GM18909 (cell line): ENCODE data around the gene SELPLG.
"Not testable (repeated sequence)": the region's sequence is repeated elsewhere in the genome, so short reads cannot be mapped to it uniquely, and the experiment has no call there.

Experiments used
- ATAC-seq: cut with Tn5 transposase; IDR thresholded peaks from one replicate; pipeline ENCODE4 v1.9.1; 2021; ENCODE audit warnings: mild to moderate bottlenecking; ENCODE audit not compliant: unreplicated experiment, poor library complexity

SELPLG gene

DNA sequence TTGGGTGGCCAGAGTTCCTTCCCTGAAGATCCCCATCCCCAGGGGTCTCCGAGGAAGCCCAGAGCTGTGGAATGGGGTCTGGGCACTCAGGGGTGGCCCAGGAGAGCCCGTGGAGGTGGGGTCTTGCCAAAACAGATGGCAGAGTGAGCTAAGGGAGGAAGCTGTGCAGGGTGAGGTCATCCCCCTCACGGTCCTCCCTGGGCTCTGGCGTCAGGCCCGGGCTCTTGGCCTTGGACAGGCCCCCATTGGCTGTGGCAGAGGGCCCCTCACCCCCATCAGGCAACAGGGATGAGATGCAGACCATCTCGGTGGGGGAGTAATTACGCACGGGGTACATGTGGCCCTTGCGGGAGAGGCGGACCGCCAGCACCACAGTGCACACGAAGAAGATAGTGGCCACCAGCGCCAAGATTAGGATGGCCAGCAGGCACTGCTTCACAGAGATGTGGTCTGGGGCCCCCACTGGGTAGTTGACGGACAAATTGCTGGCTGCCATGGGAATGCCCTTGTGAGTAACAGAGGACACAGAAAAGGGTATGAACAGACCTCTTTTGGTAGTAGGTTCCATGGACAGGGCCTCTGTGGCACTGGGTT lies 10.7 kb downstream of the SELPLG start:
- no peak for ATAC-seq

DNA sequence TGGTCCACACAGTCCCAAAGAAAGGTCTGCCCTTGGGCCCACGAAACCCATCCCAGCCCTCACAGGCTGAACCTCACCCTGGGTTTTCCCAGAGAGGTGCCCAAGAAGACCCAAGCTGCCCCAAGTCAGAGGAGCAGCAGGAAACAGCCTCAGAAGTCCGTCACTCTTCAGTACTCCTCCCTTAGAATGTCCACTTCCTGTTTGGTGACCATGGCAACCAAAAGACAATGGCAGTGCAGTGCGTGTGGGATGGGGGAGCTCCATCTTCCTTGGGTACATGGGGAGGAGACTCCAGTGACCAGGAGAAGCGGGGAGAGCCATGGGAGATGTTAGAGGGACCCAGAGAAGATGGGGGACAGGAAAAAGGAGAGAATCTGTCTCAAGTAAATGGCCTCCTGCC lies 11.3 kb downstream of the SELPLG start:
- ATAC-seq, result no peak

DNA sequence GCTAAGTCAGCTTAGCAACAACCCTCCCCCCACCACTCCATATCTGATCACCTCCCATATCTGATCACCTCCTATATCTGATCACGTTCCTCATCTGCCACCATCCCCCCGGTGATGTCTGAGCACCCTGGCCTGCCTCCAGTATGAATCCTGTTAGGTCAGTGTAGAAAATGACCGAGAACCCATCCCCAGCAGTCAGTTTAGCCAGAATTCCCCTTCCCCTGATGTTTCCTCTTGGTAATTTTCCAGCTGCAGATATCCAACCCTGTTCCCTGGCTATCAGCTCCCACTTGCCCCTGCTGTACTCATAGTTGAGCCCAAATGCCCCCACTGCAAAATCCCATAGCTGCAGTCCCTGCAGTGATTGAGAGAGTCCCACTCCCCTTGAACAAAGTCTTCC lies 12.5 kb downstream of the SELPLG start:
- no peak for ATAC-seq

DNA sequence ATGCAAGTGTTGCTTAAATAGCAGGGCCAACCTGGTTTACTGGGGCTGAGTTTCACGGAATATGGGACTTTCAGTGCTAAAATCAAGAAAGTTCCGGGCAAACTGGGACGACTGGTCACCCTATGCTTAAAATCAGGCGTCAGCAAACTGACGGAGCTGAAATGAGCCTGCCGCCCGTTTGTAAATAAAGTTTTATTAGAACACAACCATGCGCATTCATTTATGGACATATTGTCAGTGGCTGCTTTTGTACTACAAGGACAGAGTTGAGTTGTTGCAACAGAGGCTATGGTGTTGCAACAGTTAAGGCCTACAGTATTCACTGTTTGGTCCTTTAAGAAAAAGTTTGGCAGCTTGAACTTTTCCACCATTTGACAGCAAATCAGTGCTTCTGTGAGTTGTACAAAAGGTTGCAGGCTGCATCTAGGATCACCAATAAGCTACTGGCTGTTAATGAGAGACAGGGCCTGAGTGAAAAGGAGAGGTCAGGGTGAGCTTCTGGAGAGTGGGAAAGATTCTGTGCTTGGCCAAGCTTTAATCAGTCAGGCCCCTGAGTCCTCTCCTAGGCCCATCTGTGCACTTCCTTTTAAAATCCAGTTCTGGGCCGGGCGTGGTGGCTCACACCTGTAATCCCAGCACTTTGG lies 13.3 kb downstream of the SELPLG start:
- ATAC-seq, result no peak

DNA sequence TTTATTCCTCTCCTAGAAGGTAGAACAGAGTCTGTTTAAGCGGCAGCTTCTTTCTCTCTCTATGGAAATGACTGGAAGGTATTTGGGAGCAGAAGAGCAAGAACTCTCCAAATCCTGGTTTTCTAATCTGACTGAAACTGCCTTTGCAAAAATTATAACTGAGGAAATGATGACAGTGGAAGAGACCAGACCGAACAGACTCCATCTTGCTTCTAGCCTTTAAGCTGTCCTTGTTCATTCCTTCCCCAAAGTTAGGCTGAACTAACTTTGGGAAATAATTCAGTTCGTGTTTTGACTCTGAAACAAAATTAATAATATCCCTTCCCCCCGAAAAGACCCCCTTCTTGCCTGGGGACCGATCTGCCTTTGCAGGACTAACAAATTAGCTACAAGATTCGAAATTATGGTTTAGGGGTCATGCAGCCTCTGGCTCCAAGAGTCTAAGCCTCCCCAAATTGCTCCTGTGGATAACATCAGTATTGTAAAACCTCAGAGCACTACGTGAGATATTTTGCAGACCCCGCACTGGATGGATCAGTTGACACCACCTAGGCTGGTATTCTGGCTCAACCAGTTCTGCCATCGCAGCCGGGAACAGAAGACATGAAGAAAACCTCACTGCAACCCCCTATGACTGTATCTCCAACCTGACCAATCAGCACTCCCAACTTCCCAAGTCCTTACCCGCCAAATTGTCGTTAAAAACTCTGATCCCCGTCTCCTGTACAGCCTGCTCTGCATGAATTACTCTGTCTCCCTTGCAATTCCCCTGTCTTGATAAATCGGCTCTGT lies 14.1 kb downstream of the SELPLG start:
- no peak for ATAC-seq

DNA sequence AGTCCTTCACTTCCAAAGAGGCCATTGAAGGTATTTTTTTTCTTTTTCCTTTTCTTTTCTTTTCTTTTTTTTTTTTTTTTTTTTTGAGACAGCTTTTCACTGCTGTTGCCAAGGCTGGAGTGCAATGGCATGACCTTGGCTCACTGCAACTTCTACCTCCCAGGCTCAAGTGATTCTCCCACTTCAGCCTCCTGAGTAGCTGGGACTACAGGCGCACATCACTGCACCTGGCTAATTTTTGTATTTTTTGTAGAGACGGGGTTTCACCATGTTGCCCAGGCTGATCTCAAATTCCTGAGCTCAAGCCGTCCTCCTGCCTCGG lies 14.8 kb downstream of the SELPLG start:
- not testable (repeated sequence) for ATAC-seq

DNA sequence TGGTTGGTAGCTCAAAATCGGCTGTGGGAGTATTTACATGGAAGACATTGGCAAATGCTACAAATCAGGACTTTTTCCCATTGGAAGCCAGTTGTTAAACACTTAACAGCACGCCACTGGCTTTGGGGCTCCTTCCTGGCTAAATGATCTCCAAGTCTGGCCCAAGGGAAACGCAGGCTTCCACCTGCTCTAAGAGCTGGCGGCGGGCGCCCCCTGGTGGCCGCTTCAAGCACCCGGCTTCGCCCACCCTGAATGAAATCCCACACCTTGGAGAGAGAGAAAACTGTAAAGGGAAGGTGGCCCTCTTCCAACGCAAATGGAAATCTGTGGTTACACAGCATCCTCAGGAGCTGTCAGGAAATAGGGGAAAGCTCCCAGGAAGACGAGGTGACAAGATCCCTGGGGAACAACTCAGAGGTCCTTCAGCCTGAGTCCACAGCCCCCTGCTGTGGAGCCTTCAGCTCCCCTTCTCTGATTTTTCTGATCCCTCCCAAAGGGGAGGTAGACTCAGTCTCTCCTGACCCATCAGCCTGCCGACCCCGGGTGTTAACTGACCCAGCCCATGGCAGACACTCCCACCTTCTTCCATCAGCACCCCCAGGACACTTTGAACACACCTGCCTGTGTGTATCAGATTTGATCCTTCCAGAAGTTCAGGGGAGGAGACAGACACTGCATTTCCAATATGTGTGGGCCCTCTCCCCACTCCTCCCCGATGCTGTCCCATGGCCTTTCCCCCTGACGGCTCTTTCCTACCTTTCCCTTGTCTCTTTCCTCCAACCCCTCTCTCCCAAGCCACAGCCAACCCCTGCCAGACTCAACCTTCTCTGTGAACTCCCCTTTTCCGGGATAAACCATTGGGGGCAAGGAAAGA lies 15.4 kb downstream of the SELPLG start:
- ATAC-seq, result peak; percentile 45

DNA sequence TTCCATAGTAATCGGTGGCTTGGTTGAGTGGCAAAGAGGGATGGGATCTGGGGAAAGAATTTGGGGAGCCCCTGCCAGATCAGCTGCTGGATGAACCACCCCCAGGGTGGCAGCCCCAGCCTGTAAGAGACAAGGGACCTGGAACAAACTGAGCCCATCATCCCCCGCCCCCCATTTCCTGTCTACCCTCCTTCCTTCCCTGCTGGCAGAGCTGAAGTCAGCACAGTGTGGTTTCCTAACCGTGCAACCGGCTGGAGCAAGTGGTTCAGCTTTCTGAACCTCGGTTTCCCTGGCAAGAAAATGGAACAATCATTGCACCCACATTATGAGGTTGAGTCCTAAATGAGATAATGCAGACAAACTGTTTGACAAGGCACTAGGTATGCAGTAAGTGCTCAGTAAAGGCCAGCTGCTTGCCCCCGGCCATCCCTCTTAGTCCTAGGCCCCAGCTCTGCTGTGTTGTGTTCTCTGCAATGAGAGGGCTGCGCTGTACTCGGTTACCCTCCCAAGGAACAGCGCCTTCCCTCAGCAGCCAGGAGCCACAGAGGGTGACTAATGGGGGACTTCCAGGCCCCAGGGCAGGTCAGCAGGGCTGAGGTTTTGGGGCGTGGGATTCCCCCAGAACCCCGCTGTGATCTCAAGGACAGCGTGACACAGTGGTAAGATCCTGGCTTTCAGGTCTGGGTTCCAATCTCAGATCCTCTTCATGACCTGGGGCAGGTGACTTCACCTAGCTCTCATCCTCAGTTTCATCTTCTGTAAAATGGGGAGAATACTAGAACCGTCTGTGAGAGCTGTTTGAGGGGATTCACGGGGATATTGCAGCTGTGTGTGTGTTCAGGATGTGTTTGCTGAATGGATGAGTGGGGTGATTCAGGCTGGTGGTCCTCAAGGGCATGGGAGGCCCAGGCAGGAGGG lies 16.5 kb downstream of the SELPLG start:
- ATAC-seq, result peak; percentile 83

DNA sequence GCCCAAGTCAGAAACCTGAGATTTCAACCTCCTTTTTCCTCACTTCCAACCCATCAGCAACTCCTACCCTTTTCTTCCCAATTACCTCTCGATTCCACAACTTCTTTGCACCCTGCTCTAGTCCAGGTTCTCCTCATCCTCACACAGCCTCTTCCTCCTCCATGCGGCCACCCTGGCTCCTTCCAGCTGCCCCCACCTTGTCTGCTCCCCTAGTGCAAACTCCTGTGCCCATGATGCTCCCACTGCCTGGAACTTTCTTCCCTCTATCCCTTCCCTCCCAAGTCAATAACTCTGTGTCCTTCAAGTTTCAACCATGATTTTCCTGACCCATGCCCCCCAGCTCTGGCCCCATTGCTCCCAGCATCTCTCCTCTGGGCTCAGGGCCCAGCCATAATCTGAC lies 17.3 kb downstream of the SELPLG start:
- ATAC-seq, result no peak

DNA sequence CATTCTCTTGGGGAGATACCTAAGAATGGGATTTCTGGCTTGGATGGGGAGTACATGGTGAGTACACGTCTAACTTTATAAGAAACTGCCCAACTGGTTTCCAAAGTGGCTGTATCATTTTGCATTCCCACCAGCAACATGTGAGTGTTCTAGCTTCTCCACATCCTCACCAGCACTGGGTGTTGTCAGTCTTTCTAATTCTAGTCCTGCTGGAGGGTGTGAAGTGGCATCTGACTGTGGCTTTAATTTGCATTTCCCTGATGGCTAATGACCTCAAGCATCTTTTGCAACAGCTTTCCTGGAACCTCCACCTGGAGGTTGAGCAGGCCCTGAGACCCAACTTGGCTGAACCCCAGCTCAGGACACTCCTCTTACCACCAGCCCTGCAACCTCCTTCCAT lies 17.8 kb downstream of the SELPLG start:
- no peak for ATAC-seq

DNA sequence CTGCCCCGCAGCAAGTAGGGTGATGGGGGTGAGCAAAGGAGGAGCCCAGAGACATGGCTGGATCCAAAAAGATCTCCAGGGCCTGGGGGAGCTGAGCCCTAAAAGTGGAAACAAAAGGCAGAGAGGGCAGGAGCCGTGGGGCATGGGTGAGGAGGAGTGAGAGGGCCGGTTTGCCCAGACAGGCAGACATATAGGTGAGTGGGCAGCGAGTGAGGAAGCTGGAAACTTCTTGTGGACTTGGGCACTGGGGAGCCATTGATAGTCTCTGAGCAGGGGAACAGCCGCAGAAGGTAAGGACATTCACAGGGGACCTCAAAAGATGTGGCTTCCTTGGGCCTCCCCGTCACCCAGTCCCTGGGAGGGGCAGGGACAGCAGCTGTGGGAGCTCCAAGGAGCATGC lies 19.1 kb downstream of the SELPLG start:
- ATAC-seq, result no peak

DNA sequence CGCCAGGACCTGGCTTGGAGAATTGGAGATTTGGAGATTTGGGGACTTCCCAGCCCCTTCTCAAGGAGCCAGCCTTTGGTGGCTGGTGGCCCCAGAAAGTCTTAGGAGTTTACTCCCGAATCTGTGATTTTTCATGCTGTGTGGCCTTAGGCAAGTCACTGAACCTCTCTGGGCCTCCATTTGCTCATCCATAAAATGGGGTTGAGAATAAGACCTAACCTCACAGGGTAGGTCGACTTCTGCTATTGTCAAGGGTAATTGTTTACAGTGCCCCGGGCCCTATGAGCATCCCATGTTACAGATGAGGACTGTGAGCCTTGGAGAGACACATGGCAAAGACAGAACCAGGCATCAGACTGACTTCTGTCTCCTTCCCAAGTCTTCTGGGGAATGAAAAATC lies 19.7 kb downstream of the SELPLG start:
- no peak for ATAC-seq

DNA sequence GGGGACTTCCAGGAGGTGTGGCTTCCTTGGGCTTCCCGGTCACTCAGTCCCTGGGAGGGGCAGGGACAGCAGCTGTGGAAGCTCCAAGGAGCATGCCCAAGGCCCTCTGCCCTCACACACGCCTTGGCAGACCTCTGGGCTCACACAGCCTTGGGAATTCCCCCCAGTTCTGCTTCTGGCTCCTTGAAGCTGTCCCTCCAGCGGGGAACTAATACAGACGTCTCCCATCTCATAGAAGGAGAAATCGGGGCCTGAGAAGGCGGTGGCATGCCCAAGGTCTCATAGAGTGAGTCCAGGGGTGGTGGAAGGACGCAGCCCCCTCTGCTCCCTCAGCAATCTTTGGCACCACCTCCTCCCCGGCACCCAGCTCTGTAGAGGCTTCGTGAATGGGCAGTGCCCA lies 20.1 kb downstream of the SELPLG start:
- ATAC-seq, result no peak

DNA sequence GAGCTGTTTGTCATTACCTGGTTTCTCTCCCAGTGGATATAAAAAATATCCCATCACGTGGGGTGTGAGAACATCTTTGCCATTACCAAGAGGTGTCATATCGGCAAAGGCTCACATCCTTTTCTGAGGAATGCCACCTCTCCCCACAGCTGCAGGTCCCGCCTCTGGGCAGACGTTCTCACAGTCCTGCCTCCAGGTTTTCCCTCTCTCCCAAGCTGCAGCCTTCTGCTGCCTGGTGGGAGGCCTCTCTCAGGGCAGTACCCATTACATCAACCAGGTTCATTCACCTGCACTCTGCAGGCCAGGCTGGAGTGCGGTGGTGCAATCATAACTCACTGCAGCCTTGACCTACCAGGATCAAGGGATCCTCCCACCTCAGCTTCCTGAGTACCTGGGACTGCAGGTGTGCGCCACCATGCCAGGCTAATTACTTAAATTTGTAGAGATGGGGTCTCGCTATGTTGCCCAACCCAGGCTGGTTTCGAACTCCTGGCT lies 20.9 kb downstream of the SELPLG start:
- no peak for ATAC-seq

DNA sequence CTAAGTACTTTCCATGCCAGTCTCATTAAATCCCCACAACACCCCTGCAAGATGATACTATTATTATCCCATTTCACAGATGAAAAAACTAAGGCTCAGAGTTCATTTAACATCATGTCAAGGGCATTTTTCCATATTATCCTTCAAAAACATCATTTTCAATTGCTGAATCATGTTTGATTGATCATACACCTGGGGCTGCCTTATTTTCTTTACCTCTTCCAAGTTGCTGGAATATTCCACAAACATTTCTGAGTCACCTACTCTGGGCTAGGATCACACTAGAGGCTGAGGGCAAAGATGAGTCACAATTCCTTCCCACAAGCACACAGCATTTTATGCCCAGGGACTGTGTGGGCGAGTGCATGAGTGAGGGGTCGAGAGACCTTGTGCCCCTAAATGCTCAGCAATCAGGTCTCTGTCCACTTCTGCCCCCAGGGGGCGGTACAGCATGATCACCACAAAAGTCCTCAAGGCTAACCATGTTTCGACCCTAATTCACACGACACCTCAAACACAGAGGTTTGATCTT lies 21.7 kb downstream of the SELPLG start:
- ATAC-seq, result no peak

DNA sequence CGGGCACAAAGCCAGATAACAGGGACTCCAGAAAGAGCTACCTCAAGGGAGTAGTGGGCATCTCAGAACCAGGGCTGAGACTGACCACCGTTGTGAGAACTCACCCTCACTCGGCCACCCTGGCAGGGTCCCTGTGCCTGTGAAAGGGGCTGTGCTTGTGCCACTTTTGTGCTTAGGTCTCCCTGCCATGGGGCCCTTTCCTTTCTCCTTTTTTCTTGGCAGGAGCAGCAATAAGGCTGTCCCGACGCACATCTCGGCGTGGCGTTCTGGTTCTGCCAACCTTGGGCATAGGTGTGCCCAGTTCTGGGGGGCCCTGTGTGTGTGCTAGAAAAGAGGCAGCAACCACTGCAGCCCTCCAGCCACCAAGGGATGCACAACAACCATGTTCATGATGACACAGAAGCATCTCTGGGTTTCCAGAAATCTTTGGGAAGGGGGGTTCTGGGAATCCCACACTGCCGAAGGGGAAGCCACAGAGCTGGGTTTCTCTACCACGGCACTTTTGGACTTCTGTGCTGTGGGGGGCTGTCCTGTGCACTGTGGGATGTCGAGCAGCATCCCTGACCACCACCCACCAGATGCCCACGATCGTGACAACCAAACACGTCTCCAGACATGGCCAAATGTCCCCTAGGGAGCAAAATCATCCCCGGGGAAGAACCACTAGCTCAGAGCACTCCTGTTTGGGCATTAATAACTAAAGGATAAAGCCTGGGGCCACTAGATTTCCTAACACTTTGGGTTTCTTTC lies 22.7 kb downstream of the SELPLG start:
- ATAC-seq, result no peak

DNA sequence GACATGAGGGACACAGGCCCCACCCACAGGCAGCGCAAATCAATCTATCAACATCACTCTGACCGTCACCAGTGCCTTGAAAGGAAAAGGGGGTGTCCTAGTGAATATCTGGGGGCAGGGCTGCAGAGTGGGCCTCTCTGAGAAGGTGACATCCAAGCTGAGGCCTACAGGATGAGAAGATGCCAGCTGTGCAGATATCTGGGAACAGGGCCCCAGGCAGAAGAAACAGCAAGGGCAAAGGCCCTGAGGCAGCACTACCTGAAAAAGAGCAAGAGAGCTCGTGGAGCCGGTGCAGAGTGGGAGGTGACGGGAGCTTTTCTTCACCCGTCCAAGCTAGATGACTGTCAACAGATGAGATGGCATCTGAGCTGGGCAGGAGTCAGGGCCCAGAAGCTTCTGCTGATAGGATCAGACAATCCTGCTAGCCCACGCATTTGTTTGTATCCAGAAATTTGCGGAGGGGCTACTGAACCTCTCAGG lies 23.3 kb downstream of the SELPLG start:
- no peak for ATAC-seq

DNA sequence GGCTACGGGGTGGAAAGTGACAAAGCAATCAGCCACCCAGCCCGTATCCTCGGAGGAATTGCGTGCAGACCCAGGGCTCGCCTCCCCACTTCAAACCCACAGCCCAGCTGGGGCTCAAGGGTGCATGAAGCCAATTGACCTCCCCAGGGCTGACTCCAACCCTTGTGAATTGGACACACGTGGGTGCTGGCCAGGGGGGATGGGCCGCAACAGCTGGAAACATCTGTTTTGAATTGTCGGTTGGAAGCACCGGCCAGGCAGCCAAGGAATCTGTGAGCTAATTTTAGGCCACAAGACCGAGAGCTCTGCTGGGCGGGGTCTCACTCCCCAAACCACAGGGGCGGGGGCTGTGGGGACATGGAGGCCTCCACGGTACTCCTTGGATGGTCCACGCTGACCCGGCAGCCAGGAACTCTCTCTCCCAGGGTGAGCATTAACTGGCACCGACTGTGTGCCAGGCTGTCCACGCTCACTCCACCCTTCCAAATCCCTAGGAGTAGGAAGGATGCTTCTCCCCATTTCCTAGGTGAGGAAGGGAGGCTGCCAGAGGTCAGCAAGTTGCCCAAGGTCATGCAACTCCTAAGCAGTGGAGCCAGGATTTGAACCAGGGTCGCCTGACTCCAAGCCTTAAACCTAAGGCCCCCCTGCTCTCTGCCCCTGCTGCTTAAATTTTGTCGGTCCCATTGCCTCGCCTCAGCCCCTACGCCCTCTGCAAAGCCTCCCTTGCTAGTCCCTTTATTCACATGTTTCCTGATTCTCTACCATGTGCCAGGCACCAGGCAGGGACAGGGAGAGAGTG lies 24.0 kb downstream of the SELPLG start:
- ATAC-seq, result no peak
